ENCODE results near the gene CSNK1E.

DNA sequence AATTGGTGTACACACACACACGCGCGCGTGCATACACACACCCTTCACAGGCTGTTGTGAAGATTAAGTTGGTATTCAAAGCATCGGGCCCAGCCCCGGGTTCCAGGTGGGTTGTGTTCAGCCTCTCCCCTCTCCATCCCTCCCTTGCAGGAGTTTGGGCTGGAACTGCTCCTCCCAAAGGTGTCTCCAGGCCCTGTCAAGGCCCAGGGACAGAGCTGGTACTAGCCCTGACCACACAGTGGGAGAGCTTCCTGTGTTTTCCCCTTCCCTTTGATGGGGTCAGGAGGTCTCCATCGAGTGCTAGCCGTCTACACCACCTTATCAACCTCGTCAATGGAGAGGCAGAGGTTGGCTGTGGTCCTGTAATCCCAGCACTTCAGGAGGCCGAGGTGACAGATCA, 36.5 kb upstream of the CSNK1E start:
- TF ChIP-seq, protein P1, sequence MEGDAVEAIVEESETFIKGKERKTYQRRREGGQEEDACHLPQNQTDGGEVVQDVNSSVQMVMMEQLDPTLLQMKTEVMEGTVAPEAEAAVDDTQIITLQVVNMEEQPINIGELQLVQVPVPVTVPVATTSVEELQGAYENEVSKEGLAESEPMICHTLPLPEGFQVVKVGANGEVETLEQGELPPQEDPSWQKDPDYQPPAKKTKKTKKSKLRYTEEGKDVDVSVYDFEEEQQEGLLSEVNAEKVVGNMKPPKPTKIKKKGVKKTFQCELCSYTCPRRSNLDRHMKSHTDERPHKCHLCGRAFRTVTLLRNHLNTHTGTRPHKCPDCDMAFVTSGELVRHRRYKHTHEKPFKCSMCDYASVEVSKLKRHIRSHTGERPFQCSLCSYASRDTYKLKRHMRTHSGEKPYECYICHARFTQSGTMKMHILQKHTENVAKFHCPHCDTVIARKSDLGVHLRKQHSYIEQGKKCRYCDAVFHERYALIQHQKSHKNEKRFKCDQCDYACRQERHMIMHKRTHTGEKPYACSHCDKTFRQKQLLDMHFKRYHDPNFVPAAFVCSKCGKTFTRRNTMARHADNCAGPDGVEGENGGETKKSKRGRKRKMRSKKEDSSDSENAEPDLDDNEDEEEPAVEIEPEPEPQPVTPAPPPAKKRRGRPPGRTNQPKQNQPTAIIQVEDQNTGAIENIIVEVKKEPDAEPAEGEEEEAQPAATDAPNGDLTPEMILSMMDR (IDR thresholded peaks at IDR 0.05; ENCODE audit: low read depth, low read length), result no peak
- no peak for TF ChIP-seq EZH2phosphoT487 (IDR thresholded peaks at IDR 0.05; ENCODE audit: low read depth)
